NCI-H510A treated with DMSO at 0.1 percent for 48 hours (cell line): ENCODE results near the gene PLAAT4.

Experiments used
- DNase-seq: peaks from one replicate; lab custom pipeline; 2025; lab: John Stamatoyannopoulos, UW

PLAAT4 gene, protein sequence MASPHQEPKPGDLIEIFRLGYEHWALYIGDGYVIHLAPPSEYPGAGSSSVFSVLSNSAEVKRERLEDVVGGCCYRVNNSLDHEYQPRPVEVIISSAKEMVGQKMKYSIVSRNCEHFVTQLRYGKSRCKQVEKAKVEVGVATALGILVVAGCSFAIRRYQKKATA

DNA sequence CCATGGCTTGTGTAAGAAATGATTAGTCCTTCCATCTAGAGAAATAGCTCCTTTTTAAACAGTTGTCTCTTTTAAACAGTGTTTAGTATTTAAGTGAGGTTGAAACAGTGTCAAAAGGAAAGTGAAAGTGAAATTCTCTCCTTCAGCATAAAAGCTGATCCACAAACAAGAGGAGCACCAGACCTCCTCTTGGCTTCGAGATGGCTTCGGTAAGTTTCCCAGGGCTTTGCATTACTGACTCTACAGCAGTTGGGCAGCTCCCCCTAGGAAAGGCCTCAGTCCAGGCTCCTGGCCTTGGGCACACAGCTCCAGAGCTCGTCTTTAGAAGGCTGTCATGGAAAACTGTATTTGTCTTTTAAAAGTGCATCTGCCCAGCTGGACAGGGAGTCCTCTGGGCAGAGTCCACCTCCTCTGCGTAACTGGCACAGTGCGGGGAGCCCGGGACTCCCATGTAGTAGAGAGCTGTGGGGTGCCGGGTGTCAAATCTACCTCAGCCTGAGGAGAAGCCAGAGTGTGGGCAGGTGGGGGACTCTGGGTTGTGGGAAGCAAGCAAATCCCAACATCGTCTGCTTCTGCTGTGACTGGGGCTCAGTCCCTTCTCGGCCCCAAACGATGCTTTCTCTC is at the start of gene PLAAT4:
TSS of gene PLAAT4 (plus strand) at position 140 of the 624 bp plus-strand sequence. CDS start at position 201, 61 bp downstream.
- DNase-seq, result no peak

DNA sequence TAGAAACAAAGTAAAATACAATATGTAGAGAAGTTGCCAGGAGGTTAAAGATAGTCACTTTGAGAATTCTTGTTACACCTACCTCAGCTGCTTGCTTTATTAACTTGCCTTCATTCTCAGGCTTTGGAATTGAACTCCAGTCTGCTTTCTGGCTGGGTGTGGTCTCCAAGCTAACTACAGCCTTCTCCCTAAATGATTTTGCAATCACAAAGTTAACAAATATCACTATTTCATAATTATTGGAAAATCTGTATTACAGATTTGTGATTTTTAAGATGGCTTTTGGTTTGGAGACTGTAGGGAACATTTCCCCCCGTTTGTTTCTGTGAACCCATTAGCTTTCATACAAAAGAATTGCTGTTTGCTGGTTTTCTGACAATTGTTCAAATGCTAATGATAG is 47.8 kb upstream of the PLAAT4 start:
- no peak for DNase-seq

DNA sequence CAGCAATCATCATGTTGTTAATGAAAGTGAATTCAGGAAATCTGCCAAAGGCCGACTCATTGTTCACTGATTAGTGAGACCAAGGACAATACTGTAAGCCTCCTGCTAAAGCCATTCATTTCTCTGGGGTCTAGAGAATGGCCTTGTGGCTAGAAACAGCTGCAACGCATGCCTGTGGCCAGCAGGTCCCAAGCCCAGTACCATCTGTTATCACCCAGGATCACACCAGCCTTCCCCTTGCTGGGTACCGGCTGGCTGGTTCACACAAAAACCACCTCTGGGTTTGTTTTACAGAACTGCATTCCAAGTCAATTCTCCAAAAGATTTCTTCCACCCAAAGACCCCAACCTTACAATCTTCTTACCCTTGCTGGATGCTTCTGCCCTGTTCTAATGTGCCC is 46.7 kb upstream of the PLAAT4 start:
- no peak for DNase-seq

DNA sequence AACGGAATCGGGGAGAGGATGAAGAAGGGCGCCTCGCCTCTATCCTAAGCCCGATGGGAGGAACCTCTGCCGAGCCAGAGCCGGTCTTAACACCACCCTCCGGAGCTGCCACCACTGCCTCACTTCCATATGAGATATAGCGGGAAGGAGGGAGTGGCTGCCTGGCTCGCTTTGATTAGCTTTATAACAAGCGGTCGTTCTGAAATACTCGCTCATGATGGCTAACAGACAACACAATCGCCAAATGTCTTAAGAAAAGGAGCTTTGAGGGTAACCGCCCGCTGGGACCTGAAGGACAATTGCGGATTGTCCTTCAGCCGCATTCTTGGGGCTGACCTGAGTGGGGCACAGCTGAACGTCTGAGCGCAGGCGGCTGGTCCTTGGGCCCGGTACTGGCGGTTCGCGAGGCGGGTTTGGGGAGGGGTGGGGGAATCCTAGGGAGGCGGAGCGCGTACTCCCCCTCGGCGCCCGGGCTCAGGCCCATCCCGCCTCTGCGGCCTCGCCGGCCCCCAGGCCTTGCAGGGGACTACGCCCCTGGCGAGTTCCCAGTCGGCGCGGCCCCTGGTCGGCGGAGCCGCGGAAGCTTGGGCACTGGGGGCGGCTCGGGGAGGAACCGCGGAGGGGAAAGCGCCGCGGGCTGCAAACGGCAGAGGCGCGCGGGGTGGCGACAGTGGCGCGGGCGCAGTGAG is 45.9 kb upstream of the PLAAT4 start, which contains the start of gene PLAAT5:
TSS of gene PLAAT5 (minus strand) at position 617 of the 689 bp plus-strand sequence. CDS start at position 484, 133 bp downstream.
- no peak for DNase-seq

DNA sequence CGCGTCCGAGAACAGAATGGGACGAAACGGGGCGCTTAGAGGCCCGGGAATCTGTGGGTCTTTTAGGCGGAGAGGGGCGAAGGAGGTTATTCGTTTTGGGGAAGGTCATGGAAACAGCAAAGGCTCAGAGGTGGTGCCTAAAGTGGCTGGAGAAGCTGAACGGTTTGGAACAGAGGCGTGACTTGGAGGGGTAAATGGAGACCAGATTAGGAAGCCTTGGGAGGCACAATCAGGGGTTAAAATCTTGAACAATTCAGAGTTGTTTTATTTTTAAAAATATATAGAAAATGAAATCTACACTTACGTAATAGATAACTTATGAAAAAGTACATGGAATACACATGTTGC is 45.4 kb upstream of the PLAAT4 start:
- no peak for DNase-seq

DNA sequence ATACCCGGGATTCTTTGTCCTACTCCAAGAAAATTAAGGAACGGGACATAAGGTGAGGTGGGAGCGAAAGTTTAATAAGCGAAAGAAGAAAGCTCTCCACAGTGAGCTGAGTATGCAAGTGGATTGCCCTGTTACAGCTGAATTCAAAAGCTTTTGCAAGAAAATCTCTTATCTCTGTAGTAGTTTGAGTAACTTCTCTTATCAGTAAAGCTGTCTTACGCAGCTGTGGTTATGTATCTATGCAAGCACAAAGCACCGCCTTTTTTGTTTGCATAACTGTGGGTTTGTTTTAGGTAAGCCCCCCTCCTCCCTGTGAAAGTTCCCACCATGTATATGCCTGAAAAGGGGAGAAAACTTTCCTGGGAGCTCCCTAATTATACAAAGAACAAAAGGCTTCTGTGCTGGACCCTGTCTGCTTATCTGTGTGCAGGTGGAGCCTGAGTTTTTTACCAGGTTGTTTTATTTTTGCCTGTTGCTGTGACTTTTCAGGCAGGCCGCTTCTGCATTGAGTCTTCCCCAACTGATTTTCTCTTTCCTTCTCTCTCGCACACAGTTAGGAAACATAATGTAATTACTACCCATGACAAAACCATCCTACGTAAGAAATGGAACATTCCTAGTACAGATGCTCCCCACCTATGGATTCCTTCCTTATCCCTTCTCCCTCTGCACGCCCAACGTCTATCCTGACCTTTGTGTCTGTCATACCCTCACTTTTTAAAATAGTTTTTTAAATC is 44.8 kb upstream of the PLAAT4 start:
- DNase-seq, result no peak

DNA sequence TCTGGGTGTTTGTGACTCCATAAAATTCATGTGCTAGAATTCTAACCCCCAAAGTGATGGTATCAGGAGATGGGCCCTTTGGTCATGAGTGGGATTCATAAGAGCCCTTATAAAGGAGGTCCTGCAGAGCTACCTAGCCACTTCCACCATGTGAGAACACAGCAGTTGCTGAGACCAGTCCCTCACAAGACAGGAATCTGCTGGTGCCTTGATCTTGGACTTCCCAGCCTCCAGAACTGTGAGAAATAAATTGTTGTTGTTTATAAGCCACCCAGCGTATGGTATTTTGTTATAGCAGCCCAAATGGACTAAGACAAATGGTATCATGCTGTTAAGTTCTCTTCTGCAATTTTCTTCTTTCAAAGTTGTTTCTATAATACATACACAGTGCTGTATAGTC is 44.2 kb upstream of the PLAAT4 start:
- no peak for DNase-seq

DNA sequence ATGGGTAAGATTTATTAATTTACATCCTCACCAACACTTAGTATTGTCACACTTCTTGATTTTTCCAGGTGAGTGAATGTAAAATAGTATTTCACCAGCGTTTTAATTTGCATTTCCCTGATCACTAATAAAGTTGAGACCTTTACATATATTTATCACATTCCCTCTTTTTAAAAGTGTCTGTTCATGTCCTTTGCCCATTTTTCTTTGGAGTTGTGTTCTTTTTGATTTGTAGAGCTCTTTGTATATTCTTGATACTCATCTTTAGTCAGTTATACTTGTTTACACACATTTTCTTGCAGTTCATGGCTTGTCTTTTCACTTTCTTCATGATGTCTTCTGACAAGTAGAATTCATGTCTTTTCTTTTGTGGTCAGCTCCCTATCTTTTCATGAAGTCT is 43.5 kb upstream of the PLAAT4 start:
- no peak for DNase-seq

DNA sequence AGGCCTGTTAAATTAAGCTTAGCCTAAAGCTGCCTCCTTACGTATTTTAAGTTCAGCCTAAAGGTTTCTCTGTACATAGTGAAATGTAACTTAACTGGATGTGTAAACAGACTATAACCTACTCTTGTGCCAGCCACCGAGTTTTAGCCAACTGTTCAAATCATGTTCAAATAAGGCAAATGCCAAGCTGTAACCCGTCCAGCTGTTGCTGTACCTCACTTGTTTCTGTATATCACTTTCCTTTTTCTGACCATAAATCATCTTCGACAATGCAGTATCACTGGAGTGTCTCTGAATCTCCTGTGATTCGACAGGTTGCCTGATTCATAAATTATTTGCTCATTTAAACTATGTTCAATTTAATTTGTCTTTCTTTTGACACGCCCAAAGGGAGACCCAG is 41.6 kb upstream of the PLAAT4 start:
- no peak for DNase-seq

DNA sequence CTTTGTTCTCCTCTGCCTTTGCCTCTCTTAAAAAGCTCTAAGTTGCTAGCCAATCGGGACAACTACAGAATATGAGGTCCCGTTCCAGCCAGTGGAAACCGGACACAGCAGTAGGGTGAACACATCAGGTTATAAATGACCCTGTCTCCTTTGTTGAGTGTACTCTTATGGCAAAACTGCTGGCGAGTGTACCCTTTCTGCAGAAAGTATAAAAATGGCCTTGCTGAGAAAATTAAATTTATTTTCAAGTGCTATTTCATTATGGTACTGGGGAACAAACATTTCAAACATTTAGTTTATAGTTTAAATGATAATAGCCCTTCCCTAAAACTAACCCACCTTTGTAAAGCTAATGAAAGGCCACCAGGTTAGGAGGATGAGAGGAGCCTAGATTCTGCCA is 36.7 kb upstream of the PLAAT4 start:
- DNase-seq, result no peak

DNA sequence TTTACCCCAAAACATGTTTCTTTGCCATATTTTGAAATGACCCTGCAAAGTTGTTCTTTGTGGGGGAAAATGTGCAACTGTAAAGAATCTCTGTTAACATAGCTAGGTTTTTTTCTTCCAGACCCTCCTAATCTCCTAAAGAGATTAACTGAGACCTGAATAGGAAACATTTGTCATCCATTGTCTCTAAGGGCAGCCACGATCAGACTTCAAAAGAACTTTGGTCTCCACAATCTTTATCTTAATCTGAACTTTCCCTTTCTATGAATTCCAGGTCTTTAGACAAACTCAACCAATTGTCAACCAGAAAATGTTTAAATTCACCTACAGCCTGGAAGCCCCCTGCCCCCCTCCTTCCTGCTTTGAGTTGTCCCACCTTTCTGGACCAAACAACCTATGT is 35.4 kb upstream of the PLAAT4 start:
- no peak for DNase-seq

DNA sequence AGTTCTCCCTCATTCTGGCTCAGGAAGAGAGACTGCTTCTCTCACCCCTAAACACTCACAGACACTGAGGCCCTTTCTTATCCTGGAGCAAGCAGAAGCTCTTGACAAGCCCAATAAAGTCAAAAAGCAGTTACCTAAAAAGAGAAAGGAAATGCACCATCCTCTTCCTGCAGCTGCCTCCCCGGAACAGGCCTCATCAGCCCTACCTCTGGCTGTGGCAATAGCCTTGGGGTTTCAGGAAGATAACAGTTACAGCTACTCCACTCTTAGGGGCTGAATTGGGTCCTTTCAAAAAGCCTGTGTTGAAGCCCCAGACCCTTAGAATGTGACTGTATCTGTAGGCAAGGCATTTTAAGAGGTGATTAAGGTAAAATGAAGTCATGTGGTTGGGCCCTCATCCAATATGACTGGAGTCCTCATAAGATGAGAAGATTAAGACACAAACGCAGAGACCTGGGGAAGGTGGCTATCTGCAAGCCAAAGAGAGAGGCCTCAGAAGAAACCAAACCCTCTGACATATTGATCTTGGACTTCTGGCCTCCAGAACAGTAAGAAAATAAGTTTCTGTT is 34.3 kb upstream of the PLAAT4 start:
- DNase-seq, result no peak

DNA sequence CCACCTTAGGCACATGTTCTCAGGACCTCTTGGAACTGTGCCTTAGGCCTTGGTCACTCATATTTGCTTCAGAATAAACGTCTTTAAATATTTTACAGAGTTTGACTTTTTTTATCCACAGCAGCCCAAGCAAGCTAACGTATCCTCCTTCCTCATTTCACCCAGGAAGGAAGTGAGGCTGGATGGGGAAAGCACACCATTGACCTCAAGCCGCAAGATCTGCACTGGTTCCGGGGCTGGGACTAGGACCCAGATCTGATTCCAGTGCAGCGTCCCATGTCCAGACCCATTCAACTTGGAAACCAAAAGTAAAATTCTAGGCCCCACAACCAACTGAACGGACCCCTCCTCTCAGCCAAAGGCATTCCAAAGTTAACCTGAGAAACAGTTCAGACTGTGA is 33.1 kb upstream of the PLAAT4 start:
- no peak for DNase-seq

DNA sequence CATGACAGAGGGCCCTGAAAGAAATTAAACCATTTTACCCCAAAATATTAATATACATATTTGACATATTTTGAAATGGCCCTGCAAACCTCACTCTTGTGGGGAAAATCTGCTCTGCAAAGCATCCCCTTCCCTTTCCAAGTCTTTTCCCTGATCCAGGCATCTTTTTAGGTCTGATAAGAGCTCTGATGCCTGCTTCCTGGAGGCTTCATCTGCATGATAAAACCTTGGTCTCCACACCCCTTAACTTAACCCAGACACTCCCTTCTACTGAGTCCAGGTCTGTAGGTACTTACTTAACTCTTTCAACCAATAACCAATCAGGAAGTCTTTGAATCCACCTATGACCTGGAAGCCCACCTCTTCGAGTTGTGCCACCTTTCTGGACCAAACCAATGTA is 32.6 kb upstream of the PLAAT4 start:
- no peak for DNase-seq

DNA sequence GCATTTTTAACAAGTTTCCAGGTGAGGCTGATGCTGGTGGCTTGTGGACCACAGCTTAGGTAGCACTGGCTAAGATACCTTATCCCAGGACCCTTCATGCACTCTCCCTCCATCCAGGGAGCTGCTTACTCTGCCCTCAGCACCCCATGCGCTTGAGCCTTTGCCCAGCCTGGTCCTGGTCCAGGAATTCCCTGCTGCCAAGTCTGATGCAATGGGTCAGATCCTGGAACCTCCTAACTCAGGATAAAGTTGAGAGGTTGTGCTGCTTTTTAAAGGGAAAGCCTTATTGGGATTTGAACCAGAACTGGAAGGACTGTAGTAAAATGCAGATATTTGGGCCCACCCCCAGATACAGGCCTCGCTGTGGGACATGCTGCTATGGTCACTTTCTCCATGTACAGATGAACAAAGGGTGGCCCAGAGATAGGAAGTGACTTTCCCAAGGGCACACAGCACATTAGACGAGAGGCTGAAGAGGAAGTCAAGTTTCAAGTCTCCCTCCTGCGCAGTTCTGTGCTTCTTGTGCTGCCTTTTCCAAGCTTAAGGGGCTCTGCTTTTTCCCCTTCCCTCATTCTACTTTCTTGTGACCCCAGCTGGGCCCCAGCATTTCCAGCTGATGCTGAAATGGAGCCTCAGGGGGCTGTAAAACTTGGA is 31.5 kb upstream of the PLAAT4 start:
- no peak for DNase-seq

DNA sequence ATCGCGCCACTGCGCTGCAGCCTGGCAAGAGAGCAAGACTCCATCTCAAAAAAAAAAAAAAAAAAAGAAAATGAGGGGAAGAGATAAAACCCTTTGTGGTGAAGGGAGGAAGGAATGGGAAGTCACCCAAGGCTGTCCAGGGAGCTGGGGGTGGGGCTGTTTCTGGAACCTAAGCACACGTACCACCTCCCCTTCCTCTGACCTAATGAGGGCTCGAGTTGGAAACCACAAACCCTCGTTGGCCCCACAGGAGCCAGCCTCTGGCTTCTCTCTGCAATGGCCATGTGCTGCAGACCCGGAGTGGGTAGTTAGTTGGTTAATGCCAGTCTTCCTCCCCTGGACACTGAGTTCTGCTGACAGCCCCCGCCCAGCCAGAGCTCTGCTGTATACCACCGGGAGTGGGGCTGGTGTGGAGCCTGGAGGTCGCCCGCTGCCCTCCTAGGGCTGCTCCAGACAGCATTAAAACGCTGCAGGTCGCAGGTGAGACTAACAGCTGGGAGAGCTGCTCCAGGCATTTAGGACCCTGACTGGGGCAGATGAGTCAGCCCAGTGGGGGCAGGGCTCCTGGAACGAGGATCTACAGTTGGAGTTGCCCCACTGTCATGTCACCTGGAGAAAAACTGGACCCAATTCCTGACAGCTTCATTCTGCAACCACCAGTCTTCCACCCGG is 30.6 kb upstream of the PLAAT4 start, which contains the start of gene LGALS12:
TSS of gene LGALS12 (plus strand) at position 228 of the 672 bp plus-strand sequence. CDS start at position 603, 375 bp downstream.
- no peak for DNase-seq

DNA sequence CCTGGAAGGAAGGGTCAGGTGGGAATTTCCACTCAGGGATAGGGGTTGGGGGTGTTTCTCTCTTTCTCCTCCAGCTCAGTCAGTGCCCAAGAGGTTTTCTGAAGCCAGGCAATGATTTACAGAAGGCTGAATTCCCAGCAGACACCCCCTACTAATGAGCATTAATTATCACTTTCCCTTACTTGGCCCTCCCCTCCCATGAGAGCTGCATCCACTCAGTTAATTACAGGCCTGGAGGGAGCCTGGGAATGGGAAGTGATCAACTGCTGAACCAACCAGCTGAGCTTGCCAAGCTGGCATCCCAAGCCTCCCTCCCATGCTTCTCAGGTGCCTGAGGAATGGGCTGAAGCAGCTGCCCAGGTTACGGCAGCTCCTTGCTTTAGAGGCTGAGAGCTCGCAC is 29.7 kb upstream of the PLAAT4 start:
- no peak for DNase-seq

DNA sequence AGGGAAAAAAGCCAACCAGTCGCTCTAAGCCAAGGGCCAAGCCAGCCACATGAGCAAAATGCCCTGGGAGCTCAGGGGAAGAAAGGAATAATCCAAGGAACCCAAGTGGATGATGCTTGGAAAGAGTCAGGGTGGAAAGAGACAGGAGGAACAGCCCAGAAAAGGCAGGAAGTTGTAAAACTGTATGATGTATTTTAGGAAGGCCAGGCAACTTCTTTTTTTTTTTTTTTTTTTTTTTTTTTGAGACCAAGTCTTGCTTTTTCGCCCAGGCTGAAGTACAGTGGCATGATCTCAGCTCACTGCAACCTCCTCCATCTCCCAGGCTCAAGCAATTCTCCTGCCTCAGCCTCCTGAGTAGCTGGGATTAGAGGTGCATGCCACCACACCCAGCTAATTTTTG is 29.1 kb upstream of the PLAAT4 start:
- DNase-seq, result no peak

DNA sequence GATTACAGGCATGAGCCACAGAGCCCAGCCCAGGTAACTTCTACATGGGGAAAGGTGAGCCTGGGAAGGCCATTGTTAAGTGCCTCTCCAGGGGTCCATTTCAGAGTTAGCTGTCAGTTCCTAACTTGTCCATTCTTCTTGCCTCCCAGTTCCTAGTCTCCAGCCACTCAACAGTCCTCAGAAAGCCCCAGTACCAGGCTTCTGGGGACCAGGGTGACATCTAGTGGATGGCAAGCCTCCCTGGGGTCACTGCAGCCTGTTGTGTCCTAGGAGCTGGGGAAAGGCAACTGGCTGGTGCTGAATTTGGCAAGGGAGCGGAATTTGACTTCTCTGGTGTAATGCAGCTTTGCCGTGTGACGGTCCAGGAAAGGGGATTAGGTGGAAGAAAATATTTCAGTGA is 28.6 kb upstream of the PLAAT4 start:
- no peak for DNase-seq

DNA sequence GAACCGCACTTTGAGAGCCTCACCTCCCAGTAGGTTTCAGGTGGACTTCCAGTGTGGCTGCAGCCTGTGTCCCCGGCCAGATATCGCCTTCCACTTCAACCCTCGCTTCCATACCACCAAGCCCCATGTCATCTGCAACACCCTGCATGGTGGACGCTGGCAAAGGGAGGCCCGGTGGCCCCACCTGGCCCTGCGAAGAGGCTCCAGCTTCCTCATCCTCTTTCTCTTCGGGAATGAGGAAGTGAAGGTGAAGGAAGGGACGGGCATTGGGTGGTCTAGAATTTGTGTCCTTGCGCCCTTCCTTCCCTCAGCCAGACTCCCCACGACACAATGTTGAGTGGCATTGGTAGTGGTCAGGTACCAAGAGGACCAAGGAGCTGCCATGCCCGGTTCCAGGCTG is 27.9 kb upstream of the PLAAT4 start:
- no peak for DNase-seq

DNA sequence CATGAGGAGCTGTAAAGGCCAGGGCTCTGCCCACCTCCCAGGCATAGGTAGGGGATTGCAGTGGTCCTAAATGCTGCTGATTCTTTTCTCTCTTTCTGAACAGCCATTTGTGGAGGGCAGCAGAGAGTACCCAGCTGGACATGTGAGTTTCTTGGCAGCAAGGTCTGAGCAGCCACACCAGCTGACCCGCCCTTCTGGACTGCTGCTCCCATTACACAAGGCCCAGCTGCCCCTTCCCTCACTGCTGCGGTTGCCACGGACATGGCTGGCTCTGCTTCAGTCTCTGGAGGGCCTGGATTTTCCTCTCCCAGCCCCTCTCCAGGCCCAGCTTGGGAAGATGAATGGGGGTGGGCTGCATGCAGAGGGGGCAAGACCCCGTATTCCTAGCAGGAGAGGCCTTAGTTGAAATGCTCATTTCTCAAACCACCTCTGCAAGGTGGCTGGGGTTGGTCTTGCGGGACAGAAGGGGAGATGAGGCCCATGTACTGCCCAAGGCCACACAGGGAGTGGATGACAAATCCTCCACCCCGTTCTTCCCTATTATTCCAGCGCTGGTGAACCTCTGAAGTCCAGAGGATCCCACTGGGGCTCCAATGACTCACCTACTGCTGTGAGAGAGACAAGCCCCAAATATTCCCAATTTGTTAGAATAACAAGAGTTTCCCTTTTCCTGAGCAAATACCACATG is 26.1 kb upstream of the PLAAT4 start:
- DNase-seq, result no peak
